K562 (cell line): ENCODE results near the gene CBLC. TPM values are rescaled to one million over a fixed set of nuclear protein-coding genes. Genes with fewer than 3 reads are reported as not detected.

ENCODE experiments used
- BDP1 ChIP-seq: IDR thresholded peaks from 3 replicates; pipeline ENCODE4 v1.6.1; 2011; ENCODE audit not compliant: insufficient read length, insufficient read depth
- ETV1 ChIP-seq: fragments of 450-650 bp; conservative IDR thresholded peaks from 2 replicates; pipeline ENCODE4 v1.6.1; 2016; ENCODE audit warnings: missing genetic modification characterization, control low read depth, low read depth, missing compliant biosample characterization
- GATA2 ChIP-seq: sonication (generic); formaldehyde crosslinking; IDR thresholded peaks from 2 replicates; pipeline ENCODE4 v1.4.0; 2020; ENCODE audit warnings: mild to moderate bottlenecking, missing genetic modification reagents
- HNRNPUL1 ChIP-seq: fragments of 200-400 bp; formaldehyde crosslinking; IDR thresholded peaks from 2 replicates; pipeline ENCODE4 v1.6.1; 2017; ENCODE audit warnings: low read length
- KAT7 ChIP-seq: sonication (generic); formaldehyde crosslinking; IDR thresholded peaks from 2 replicates; pipeline ENCODE4 v1.8.0; 2022; ENCODE audit warnings: missing genetic modification reagents, mild to moderate bottlenecking, borderline replicate concordance
- MCM2 ChIP-seq: fragments of 450-650 bp; IDR thresholded peaks from 2 replicates; pipeline ENCODE4 v1.6.1; 2017; ENCODE audit warnings: low read depth, mild to moderate bottlenecking
- MED1 ChIP-seq: sonication (generic); formaldehyde crosslinking; IDR thresholded peaks from 2 replicates; pipeline ENCODE4 v1.8.1; 2023; ENCODE audit warnings: missing genetic modification reagents, borderline replicate concordance
- NCOA1 ChIP-seq: fragments of 450-650 bp; IDR thresholded peaks from 2 replicates; pipeline ENCODE4 v1.6.1; 2016; ENCODE audit warnings: low read depth
- PHF20 ChIP-seq: fragments of 450-650 bp; IDR thresholded peaks from 2 replicates; pipeline ENCODE4 v1.6.1; 2018; ENCODE audit not compliant: partially characterized antibody
- RHOXF2B ChIP-seq: fragments of 250-450 bp; sonication (Bioruptor Pico); conservative IDR thresholded peaks from 2 replicates; pipeline ENCODE4 v1.5.1; 2021
- SIN3A ChIP-seq, 2 experiments: fragments of 150-350 bp in 1 of 2; IDR thresholded peaks; 2 replicates each; pipeline ENCODE4 v1.6.1; 2011 to 2016; ENCODE audit warnings: borderline replicate concordance in 2 of 2, low read depth in 2 of 2, low read length in 2 of 2, mild to moderate bottlenecking in 2 of 2, moderate library complexity in 2 of 2; ENCODE audit not compliant: control insufficient read depth in 1 of 2
- XRCC4 ChIP-seq: IDR thresholded peaks from one replicate; pipeline ENCODE4 v1.6.1; 2011; ENCODE audit not compliant: insufficient read depth, insufficient read length; ENCODE audit errors: extremely low read depth
- ZNF778 ChIP-seq: fragments of 450-650 bp; formaldehyde crosslinking; IDR thresholded peaks from 2 replicates; pipeline ENCODE4 v1.4.0; 2020; ENCODE audit warnings: mild to moderate bottlenecking, moderate library complexity
- polyA plus RNA-seq, 8 experiments: library from polyadenylated mRNA; depleted of rRNA in 4 of 8; stranded (reverse) in 5 of 8; unstranded in 3 of 8; fragments of >200 nt; fragmentation: Nextera tagmentation in 2 of 8; fragmentation: Illumina TruSeq in 1 of 8; extraction: Ambion mirVana in 2 of 8; extraction: Trizol in 1 of 8; gene quantifications; 2 replicates each; pipeline versions ENCODE4 v1.2.1 to v1.2.3, GENCODE V29; 2011 to 2014; ENCODE audit warnings: inconsistent platforms in 1 of 8, missing spikeins in 1 of 8
- total RNA-seq, 7 experiments: library from RNA; depleted of rRNA in 6 of 7; stranded (reverse); fragments of >200 nt in 6 of 7; fragmentation: Illumina TruSeq in 2 of 7; extraction: Trizol in 2 of 7; gene quantifications; 2 replicates each; pipeline versions ENCODE4 v1.2.1 to v1.2.3, GENCODE V29; 2011 to 2021; ENCODE audit warnings: low replicate concordance in 1 of 7
- TF ChIP-seq, protein P1 (sequence below): fragments of 250-450 bp; sonication (Bioruptor Pico); IDR thresholded peaks from 2 replicates; pipeline ENCODE4 v1.4.0; 2020; ENCODE audit warnings: mild to moderate bottlenecking, moderate library complexity
- TF ChIP-seq, protein P2 (sequence below): fragments of 250-450 bp; sonication (Bioruptor Pico); IDR thresholded peaks from 2 replicates; pipeline ENCODE4 v1.8.0; 2021; ENCODE audit warnings: moderate library complexity, mild to moderate bottlenecking, inconsistent platforms
- TF ChIP-seq, protein P3 (sequence below): fragments of 450-650 bp; formaldehyde crosslinking; IDR thresholded peaks from 2 replicates; pipeline ENCODE4 v1.4.0; 2022; ENCODE audit warnings: missing genetic modification characterization
- TF ChIP-seq, protein P4 (sequence below), 2 experiments: IDR thresholded peaks; 2 replicates each; pipeline ENCODE4 v1.6.1; 2012; ENCODE audit warnings: improper control_type of control experiment in 2 of 2, low read depth in 2 of 2, low read length in 2 of 2, borderline replicate concordance in 1 of 2
- TF ChIP-seq, protein P5 (sequence below): fragments of 250-450 bp; sonication (Bioruptor Pico); IDR thresholded peaks from 2 replicates; pipeline ENCODE4 v1.8.0; 2022; ENCODE audit warnings: moderate library complexity, mild to moderate bottlenecking, inconsistent platforms

Gene CBLC
- total and polyA plus RNA-seq, 9 of the 15 experiments (the other 6 are each of a cell fraction or from before 2014, with no cell fraction given), result 0.09 TPM; not detected in 8

DNA sequence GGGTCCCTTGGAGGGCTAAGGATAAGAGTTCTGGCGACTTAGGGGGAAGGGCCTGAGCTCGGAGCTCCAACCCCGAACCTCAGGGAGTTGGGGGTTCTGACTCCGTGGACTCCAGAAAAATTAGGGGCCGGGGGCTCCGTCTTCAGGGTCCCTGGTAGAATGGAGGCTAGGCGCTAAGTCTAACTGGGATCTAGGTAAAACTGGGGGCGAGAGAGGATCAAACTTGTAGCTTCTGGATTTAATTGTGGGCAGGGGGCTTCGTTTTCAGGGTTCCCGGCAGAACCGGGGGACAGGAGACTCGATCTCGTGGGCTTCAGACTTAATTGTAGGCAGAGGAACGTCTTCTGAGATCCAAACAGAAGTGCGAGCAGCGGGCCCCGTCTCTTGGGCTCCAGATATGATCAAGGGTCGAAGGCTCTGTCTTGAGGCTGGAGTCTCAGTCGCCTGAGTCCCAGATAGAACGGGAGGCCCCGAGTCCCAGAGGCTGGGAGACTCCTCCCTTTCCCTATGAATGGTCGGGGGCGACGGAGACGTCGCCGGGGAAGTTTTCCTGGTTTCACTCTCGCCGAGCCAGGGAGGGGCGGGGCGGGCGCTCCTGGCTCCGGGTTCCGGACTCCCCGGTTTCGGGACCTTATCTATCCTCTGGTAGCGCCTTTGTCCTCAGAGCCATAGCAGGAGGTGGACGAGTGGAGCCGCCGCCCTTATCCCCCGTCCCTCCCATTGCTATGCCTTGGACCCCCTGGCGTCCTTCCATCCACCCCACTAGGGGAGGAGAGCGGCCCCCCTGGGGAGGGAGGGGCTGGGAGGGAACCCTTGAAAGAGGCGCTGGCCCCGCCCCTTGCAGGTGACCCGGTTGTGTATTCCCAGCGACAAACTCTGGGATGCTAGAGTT, 69.7 kb downstream of the CBLC start (continued):
- TF ChIP-seq, protein P1, sequence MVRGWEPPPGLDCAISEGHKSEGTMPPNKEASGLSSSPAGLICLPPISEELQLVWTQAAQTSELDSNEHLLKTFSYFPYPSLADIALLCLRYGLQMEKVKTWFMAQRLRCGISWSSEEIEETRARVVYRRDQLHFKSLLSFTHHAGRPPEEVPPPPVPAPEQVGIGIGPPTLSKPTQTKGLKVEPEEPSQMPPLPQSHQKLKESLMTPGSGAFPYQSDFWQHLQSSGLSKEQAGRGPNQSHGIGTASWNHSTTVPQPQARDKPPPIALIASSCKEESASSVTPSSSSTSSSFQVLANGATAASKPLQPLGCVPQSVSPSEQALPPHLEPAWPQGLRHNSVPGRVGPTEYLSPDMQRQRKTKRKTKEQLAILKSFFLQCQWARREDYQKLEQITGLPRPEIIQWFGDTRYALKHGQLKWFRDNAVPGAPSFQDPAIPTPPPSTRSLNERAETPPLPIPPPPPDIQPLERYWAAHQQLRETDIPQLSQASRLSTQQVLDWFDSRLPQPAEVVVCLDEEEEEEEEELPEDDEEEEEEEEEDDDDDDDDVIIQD (CRISPR knock-in tag), result no peak
- TF ChIP-seq, protein P2, sequence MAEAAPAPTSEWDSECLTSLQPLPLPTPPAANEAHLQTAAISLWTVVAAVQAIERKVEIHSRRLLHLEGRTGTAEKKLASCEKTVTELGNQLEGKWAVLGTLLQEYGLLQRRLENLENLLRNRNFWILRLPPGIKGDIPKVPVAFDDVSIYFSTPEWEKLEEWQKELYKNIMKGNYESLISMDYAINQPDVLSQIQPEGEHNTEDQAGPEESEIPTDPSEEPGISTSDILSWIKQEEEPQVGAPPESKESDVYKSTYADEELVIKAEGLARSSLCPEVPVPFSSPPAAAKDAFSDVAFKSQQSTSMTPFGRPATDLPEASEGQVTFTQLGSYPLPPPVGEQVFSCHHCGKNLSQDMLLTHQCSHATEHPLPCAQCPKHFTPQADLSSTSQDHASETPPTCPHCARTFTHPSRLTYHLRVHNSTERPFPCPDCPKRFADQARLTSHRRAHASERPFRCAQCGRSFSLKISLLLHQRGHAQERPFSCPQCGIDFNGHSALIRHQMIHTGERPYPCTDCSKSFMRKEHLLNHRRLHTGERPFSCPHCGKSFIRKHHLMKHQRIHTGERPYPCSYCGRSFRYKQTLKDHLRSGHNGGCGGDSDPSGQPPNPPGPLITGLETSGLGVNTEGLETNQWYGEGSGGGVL (CRISPR knock-in tag), result no peak
- TF ChIP-seq MCM2 (no peak), NCOA1 (no peak), SIN3A (IDR thresholded peaks at IDR 0.05; ENCODE audit: borderline replicate concordance in 2 of 2, control insufficient read depth in 1 of 2, low read depth in 2 of 2, low read length in 2 of 2) (no peak; a peak in 1 of 4 replicates), BDP1 (no peak), ETV1 (tag) (0 out of 2 replicates have a peak, but pooled peaks have one; percentile 24), RHOXF2B (CRISPR knock-in tag) (no peak), GATA2 (CRISPR knock-in tag) (no peak), PHF20 (no peak), XRCC4 (no peak), KAT7 (CRISPR knock-in tag) (0 out of 2 replicates have a peak, but pooled peaks have one; percentile 64), ZNF778 (CRISPR knock-in tag) (no peak), HNRNPUL1 (no peak), MED1 (CRISPR knock-in tag) (no peak)
- TF ChIP-seq, protein P3, sequence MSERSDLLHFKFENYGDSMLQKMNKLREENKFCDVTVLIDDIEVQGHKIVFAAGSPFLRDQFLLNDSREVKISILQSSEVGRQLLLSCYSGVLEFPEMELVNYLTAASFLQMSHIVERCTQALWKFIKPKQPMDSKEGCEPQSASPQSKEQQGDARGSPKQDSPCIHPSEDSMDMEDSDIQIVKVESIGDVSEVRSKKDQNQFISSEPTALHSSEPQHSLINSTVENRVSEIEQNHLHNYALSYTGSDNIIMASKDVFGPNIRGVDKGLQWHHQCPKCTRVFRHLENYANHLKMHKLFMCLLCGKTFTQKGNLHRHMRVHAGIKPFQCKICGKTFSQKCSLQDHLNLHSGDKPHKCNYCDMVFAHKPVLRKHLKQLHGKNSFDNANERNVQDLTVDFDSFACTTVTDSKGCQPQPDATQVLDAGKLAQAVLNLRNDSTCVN (CRISPR knock-in tag), result no peak
- TF ChIP-seq, protein P4, sequence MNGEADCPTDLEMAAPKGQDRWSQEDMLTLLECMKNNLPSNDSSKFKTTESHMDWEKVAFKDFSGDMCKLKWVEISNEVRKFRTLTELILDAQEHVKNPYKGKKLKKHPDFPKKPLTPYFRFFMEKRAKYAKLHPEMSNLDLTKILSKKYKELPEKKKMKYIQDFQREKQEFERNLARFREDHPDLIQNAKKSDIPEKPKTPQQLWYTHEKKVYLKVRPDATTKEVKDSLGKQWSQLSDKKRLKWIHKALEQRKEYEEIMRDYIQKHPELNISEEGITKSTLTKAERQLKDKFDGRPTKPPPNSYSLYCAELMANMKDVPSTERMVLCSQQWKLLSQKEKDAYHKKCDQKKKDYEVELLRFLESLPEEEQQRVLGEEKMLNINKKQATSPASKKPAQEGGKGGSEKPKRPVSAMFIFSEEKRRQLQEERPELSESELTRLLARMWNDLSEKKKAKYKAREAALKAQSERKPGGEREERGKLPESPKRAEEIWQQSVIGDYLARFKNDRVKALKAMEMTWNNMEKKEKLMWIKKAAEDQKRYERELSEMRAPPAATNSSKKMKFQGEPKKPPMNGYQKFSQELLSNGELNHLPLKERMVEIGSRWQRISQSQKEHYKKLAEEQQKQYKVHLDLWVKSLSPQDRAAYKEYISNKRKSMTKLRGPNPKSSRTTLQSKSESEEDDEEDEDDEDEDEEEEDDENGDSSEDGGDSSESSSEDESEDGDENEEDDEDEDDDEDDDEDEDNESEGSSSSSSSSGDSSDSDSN (IDR thresholded peaks at IDR 0.05; ENCODE audit: borderline replicate concordance in 1 of 2, low read depth in 2 of 2, low read length in 2 of 2), result peak; percentile 12 to 29; a peak in 1 of 4 replicates
- TF ChIP-seq, protein P5, sequence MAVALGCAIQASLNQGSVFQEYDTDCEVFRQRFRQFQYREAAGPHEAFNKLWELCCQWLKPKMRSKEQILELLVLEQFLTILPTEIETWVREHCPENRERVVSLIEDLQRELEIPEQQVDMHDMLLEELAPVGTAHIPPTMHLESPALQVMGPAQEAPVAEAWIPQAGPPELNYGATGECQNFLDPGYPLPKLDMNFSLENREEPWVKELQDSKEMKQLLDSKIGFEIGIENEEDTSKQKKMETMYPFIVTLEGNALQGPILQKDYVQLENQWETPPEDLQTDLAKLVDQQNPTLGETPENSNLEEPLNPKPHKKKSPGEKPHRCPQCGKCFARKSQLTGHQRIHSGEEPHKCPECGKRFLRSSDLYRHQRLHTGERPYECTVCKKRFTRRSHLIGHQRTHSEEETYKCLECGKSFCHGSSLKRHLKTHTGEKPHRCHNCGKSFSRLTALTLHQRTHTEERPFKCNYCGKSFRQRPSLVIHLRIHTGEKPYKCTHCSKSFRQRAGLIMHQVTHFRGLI, result no peak
